Activated T-cell treated with anti-CD3 and anti-CD28 coated beads, Interleukin-2, amount 50 U/mL, for 24 hours (primary cell): ENCODE results near the gene HEATR9.

Experiments
- DNase-seq: peaks from one replicate; pipeline ENCODE4 v3.0.0-alpha.2; 2020
- H3K27ac Mint-ChIP-seq: 2 replicates; pipeline ENCODE4 v1.8.0; 2020; ENCODE audit warnings: mild to moderate bottlenecking, mixed read lengths
- H3K27me3 Mint-ChIP-seq: 2 replicates; pipeline ENCODE4 v1.8.0; 2020; ENCODE audit warnings: mixed read lengths
- H3K36me3 Mint-ChIP-seq: 2 replicates; pipeline ENCODE4 v1.8.0; 2020; ENCODE audit warnings: low read depth, mixed read lengths
- H3K4me1 Mint-ChIP-seq: 2 replicates; pipeline ENCODE4 v1.8.0; 2020; ENCODE audit warnings: low read depth, mixed read lengths
- H3K4me3 Mint-ChIP-seq: 2 replicates; pipeline ENCODE4 v1.8.0; 2020; ENCODE audit warnings: mild to moderate bottlenecking, moderate library complexity, mixed read lengths
- H3K9me3 Mint-ChIP-seq: 2 replicates; pipeline ENCODE4 v1.8.0; 2020; ENCODE audit warnings: mixed read lengths

The HEATR9 gene, protein sequence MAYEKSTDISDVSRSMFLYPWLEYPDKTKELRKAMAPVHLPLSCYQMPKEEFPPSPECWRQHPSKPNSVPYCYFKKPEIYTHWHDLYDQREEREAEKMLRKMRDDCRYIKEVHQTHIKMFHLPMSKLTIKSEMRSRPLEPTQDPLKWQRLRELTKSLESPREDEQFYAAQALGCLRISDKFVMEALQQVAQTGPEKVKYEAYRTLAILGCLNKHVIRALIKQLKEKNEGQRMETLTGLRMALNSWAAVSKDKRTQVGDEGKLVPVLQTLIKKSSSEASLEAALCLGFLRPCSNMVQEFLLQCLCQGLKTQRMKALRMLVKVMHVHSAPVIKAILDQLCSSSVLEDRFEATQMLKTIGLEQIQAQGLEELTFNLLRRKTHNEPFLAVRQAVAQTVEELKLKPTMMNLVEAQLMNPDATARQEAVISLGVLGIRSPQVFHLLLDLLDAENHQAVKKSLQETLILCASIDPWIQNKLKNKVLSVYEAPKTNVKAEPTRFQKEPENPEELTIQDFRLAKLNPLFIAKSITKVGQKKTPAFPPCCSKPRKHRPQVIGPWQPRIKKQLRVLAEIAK

DNA sequence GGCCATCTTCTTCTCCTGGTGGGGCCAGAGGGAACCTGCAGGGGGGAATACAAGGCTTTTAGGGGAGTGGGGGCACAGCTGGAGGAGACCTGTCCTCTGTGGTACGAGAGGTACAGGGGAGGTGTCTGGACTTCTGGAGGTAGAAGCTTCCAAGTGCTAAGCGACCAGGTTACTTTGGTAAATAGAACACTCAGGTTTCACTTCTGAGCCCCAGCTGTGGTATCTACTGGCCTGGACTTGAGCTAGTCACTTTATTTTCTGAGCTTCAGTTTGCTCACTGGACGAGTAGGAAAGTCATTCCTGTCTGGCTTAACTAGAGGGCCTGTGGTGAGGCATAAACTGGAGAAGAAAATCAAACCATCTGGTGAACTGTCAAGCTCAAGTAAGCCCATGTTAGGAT is at the start of gene HEATR9:
Gene HEATR9, minus strand, starts transcription at position 155 of the 400 bp plus-strand sequence. Its CDS starts 149 bp downstream, at position 6.
- no peaks in the 10 kb centered on the region for H3K9me3 Mint-ChIP-seq
- H3K36me3 Mint-ChIP-seq: peaks cover 12% of the 10 kb centered on the region
- no peaks in the 10 kb centered on the region for H3K27me3 Mint-ChIP-seq
- no peak for DNase-seq
- no peak within 1 kb of the TSS for H3K4me3 Mint-ChIP-seq
- peaks cover 34% of the 10 kb centered on the region for H3K4me1 Mint-ChIP-seq
- H3K27ac Mint-ChIP-seq: no peak within 1 kb of the TSS

DNA sequence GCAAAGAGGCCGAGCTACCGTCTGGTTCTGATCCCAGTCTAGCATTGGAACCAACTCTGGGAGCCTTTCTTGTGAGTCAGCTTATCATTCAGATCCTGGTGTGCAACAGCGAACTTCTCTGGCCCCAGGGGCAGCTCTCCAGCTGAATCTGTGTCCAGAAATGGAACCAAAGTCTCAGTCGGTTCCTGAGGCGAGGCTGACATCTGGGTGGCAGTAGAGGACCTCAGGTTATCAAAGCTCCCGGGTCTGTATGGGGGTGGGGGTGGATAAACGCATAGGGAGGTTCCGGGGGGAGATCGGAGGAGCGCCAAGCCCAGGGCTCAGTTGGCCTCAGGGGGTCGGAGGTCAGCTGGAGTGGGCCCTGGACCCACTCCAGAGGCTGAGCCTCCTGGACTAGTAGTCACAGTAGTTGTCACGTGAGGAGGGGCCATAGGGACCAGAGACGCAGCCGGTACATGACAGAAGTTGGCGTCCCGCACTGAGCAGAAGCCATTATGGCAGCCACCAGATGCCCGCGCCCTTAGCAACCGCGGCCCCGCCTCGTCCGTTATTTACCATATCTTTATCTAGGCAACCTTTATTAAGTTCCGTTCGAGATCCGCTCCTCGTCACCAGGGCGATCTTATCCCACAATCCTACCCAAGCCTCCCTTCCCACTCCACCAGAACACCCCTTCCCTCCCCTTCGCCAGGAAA is 49.0 kb upstream of the HEATR9 start:
- no peaks in the 10 kb centered on the region for H3K27me3 Mint-ChIP-seq
- no peak overlapping the region for H3K27ac Mint-ChIP-seq
- no peak overlapping the region for H3K4me3 Mint-ChIP-seq
- H3K9me3 Mint-ChIP-seq: no peaks in the 10 kb centered on the region
- DNase-seq: no peak
- peaks cover 1% of the 10 kb centered on the region for H3K36me3 Mint-ChIP-seq
- peaks cover 37% of the 10 kb centered on the region for H3K4me1 Mint-ChIP-seq

DNA sequence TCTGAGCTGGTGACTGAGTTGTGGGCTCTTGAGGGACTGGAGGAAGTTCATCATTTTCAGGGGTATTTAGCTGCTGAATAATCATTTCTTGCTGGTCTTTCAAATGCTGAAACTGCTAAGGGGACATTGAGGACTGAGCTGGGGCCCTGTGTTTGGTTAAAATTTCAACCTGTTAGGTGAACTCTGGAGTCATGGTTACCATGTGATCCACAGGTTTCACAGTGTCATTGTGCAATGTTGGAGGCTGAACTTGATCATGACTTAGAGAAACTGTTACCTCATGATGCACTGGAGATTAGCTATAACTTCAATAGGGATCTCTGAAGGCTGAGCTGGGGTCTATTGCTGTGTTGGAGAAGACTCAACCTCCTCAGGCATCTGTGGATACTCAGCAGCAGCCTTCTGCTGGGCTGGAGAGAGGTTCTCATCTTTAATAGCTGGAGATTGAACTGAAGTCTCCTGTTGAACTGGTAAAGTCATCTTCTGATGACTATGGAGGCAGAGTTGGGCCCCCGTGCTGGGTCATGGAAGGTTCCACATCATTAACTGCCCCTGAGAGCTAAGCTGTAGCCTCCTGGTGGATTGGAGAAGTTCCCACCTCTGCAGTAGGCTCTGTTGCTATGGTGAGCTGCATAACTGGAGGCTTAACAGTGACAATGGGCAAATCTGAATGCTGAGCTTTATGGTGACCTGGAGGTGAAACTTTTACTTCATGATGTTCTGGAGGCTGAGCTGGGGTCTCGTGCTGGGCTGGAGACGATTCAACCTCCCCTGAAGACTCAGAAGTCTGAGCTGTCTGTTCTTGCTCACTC is 46.7 kb upstream of the HEATR9 start:
- Mint-ChIP-seq H3K27ac (no peak overlapping the region), H3K9me3 (no peaks in the 10 kb centered on the region), H3K4me1 (peaks cover 32% of the 10 kb centered on the region), H3K27me3 (no peaks in the 10 kb centered on the region), H3K4me3 (no peak overlapping the region), H3K36me3 (no peaks in the 10 kb centered on the region)
- DNase-seq: no peak

DNA sequence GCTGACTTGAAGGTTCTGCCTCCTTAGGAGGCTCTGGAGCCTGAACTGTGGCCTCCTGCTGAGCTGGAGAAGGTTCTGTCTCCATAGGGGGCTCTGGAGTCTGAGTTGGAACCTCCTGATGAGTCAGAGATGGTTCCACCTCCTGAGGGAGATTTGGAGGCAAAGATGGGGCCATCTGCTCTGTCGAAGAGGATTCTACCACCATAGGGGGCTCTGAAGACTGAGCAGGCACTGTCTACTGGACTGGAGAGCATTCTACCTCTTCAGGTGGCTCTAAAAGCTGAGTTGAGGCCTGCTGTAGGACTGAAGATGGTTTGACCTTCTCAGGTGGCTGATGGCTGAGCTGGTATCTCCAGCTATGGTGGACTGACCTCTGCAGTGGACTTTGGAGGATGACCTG is 45.7 kb upstream of the HEATR9 start:
- Mint-ChIP-seq H3K4me3 (no peak overlapping the region), H3K36me3 (no peaks in the 10 kb centered on the region), H3K27ac (no peak overlapping the region), H3K9me3 (no peaks in the 10 kb centered on the region), H3K27me3 (no peaks in the 10 kb centered on the region), H3K4me1 (peaks cover 23% of the 10 kb centered on the region)
- DNase-seq: no peak

DNA sequence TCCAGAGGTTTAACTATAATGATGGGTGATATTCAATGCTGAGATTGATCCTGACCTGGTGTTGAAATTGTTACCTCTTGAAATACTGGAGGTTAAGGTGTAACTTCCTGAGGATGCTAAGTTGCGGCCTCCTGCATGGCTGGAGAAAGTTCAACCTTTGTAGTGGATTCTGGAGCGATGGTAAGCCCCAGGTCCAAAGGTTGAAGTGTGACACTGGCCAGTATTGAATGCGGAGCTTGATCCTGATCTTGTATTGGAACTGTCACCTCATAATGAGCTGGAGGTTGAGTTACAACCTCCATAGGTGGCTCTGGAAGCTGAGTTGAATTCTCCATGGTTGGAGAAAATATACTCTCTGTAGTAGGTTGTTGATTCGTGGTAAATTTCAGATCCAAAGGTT is 44.9 kb upstream of the HEATR9 start:
- no peaks in the 10 kb centered on the region for H3K9me3 Mint-ChIP-seq
- no peaks in the 10 kb centered on the region for H3K27me3 Mint-ChIP-seq
- no peaks in the 10 kb centered on the region for H3K36me3 Mint-ChIP-seq
- H3K4me1 Mint-ChIP-seq: peaks cover 23% of the 10 kb centered on the region
- no peak overlapping the region for H3K4me3 Mint-ChIP-seq
- no peak for DNase-seq
- H3K27ac Mint-ChIP-seq: no peak overlapping the region

DNA sequence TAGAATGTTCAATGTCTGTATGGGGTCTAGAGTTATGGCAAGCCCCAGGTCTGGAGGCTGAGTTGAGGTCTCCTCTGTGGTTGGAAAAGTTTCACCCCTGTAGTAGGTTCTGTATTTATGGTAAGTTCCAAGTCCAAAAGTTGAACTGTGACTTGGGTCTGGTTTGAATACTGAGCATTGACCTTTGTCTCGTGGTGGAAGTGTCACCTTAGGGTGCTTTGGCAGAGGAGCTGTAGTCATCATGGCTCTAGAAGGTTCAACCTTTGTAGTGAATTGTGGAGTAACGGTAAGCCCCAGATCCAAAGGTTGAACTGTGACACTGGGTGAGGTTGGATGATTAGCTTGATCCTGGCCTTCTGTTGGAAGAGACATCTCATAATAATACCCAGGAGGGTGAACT is 44.3 kb upstream of the HEATR9 start:
- no peak overlapping the region for H3K4me3 Mint-ChIP-seq
- no peaks in the 10 kb centered on the region for H3K36me3 Mint-ChIP-seq
- no peak for DNase-seq
- no peaks in the 10 kb centered on the region for H3K27me3 Mint-ChIP-seq
- peaks cover 19% of the 10 kb centered on the region for H3K4me1 Mint-ChIP-seq
- no peak overlapping the region for H3K27ac Mint-ChIP-seq
- no peaks in the 10 kb centered on the region for H3K9me3 Mint-ChIP-seq

DNA sequence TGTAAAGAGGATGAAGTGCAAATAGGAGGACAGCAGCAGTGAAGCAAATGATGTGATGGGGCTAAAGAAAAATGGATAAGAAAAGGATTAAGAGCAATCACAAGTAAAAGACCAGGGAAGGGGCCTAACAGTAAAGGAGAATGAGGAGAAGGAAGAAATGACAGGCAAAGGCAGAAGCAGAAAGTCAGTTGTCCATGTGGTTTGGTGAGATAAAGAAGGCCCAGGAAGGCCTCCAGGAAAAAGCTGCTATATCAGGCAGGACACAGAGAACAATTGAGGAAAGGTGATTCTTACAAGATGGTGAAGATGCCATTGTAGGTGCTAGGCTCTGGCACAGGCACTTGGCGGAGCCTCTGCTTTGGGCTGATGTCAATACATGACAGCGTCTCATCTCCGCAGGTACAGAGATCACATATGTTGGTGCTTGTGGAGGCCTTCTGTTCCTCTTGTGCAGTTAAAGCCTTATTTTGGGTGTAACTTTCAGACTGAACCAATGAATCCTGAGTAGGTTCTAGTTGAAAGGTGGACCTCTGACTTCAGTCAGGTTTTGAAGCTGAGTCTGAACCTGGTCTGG is 43.7 kb upstream of the HEATR9 start:
- Mint-ChIP-seq H3K4me3 (no peak overlapping the region), H3K27ac (no peak overlapping the region), H3K36me3 (no peaks in the 10 kb centered on the region), H3K4me1 (peaks cover 19% of the 10 kb centered on the region), H3K9me3 (no peaks in the 10 kb centered on the region), H3K27me3 (no peaks in the 10 kb centered on the region)
- DNase-seq: no peak

DNA sequence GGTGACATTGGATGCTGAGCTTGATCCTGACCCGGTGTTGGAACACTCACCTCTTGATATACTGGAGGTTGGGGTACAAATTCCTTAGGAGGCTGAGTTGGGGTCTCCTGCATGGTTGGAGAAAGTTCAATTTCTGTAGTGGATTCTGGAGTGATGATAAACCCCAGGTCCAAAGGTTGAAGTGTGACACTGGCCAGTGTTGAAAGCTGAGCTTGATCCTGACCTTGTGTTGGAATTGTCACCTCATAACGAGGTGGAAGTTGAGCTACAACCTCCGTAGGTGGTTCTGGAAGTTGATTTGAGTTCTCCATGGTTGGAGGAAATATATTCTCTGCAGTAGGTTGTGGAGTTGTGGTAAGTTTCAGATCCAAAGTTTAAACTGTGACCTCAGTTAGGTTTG is 40.7 kb upstream of the HEATR9 start:
- Mint-ChIP-seq H3K27me3 (no peaks in the 10 kb centered on the region), H3K4me1 (peaks cover 12% of the 10 kb centered on the region), H3K4me3 (no peak overlapping the region), H3K9me3 (no peaks in the 10 kb centered on the region), H3K27ac (no peak overlapping the region), H3K36me3 (no peaks in the 10 kb centered on the region)
- no peak for DNase-seq

DNA sequence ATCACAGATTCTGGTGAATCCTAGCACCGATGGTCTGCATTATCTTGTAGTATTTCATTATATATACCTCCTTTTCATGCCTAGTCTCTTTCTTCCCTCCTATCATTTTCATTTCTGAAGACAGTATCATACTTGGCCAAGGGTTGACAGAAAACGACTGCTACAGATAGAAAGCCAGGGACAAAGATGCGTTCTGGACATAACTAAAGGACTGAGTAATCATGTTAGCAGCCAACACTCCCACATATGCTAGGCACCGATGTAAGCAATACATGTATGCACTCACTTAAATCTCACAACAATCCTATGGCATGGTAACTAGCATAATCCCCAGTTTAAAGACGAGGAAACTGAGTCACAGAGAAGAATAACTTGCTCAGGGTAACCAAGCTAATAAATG is 39.0 kb upstream of the HEATR9 start:
- Mint-ChIP-seq H3K27me3 (no peaks in the 10 kb centered on the region), H3K36me3 (no peaks in the 10 kb centered on the region), H3K9me3 (no peaks in the 10 kb centered on the region), H3K4me1 (peaks cover 7% of the 10 kb centered on the region), H3K4me3 (no peak overlapping the region), H3K27ac (no peak overlapping the region)
- DNase-seq: no peak

DNA sequence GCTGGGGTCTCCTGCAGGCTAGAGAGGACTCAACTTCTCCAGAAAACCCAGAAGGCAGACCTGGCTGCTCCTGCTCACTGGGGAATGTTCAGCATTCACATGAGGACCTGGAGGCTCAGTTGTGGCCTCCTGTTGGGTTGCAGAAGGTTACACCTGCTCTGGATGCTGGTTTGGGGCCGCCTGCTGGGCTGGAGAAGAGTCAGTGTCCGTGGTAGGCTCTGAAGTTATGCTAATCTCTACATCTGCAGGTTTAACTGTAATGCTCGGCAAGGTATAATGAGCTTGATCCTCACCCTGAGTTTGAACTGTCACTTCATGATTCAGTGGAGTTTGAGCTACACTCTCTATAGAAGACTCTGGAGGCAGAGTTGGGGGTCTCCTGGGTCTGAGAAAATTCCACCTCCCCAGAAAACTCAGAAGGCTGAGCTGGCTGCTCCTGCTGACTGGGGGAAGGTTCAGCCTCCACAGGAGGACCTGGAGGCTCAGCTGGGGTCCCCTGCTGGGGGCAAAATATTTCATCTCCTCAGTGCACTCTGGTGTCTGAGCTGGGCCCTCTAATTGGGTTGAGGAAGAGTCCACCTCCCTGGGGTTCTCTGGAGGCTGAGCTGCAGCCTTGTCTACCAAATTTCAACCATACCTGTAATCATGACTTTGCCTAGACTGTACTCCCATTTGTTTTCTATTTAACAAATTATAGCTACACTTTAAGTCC is 38.4 kb upstream of the HEATR9 start:
- Mint-ChIP-seq H3K36me3 (no peaks in the 10 kb centered on the region), H3K4me3 (no peak overlapping the region), H3K4me1 (peaks cover 9% of the 10 kb centered on the region), H3K9me3 (no peaks in the 10 kb centered on the region), H3K27me3 (no peaks in the 10 kb centered on the region), H3K27ac (no peak overlapping the region)
- DNase-seq: no peak

DNA sequence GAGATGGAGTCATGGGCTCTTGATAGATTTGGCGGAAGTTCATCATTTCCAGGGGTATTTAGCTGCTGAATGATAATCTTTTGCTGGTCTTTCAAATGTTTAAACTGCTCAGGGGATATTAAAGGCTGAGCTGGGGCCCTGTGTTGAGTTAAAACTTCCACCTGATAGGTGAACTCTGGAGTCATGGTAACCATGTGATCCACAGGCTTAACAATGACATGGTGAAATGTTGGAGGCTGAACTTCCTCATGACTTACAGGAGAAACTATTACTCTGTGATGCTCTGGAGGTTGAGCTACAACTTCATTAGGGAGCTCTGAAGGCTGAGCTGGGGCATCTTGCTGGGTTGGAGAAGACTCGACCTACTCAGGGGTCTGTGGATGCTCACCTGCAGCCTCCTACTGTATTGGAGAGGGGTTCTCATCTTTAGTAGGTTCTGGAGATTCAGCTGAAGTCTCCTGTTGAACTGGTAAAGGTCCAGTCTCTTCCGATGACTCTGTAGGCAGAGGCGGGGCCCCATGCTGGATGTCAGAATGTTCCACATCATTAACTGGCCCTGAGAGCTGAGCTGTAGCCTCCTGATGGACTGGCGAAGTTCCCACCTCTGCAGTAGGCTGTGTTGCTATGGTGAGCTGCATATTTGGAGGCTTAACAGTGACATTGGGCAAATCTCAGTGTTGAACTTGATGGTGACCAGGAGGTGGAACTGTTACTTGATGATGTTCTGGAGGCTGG is 37.7 kb upstream of the HEATR9 start:
- no peaks in the 10 kb centered on the region for H3K36me3 Mint-ChIP-seq
- H3K9me3 Mint-ChIP-seq: no peaks in the 10 kb centered on the region
- H3K4me1 Mint-ChIP-seq: peaks cover 10% of the 10 kb centered on the region
- H3K27ac Mint-ChIP-seq: no peak overlapping the region
- DNase-seq: no peak
- H3K27me3 Mint-ChIP-seq: no peaks in the 10 kb centered on the region
- H3K4me3 Mint-ChIP-seq: no peak overlapping the region

DNA sequence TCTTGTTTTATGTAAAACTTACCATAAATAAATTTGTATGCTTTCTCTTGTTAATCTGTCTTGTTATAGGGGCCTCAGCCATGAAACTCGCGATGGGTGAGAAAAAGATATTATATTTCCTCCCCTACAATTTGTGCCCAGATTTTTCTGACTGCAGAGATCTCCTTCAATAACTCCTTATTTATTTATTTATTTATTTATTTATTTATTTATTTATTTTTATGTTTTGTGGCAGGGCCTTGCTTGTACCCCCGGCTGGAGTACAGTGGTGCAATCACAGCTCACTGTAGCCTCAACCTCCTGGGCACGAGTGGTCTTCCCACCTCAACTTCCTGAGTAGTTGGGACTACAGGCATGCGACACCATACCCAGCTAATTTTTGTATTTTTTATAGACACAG is 34.8 kb upstream of the HEATR9 start:
- peaks cover 36% of the 10 kb centered on the region for H3K4me1 Mint-ChIP-seq

DNA sequence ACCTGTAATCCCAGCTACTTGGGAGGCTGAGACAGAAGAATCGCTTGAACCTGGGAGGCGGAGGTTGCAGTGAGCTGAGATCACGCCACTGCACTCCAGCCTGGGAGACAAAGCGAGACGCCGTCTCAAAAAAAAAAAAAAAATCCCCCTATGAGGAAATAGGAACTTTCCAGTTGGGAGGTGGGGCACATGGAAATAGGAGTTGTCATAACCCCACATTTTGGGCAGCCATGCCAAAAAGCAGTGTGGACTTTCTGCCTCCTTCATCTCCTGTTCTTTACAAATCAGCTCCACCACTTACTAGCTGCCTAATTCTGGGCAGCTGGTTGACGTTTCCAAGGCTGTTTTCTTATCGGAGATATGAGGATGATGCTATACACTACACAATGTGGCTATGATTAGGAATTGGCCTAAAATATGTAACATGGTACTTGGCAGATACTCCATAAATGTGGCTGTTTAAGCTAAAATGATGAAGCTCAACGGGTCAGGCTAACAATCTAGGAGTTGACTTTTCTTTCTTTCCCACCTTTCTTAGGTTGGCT is 33.0 kb upstream of the HEATR9 start:
- H3K36me3 Mint-ChIP-seq: no peaks in the 10 kb centered on the region
- H3K4me1 Mint-ChIP-seq: peaks cover 44% of the 10 kb centered on the region
- no peak for DNase-seq
- no peaks in the 10 kb centered on the region for H3K9me3 Mint-ChIP-seq
- no peak overlapping the region for H3K27ac Mint-ChIP-seq
- no peaks in the 10 kb centered on the region for H3K27me3 Mint-ChIP-seq
- no peak overlapping the region for H3K4me3 Mint-ChIP-seq

More for the DNA sequence above, 34.8 kb upstream of the HEATR9 start:
- no peak for DNase-seq
- H3K36me3 Mint-ChIP-seq: no peaks in the 10 kb centered on the region
- no peaks in the 10 kb centered on the region for H3K9me3 Mint-ChIP-seq
- no peak overlapping the region for H3K4me3 Mint-ChIP-seq
- no peaks in the 10 kb centered on the region for H3K27me3 Mint-ChIP-seq
- H3K27ac Mint-ChIP-seq: no peak overlapping the region
